HG02763 (cell line): Measurements from ENCODE around the gene GPR137B.
A peak's percentile ranks its signal among the peaks of the same experiment; 100 is the strongest.
"Not testable (repeated sequence)": the region's sequence is repeated elsewhere in the genome, so short reads cannot be mapped to it uniquely, and the experiment has no call there.

Source experiments
- ATAC-seq: cut with Tn5 transposase; IDR thresholded peaks from one replicate; pipeline ENCODE4 v1.9.1; 2021; ENCODE audit warnings: mild to moderate bottlenecking, moderate library complexity; ENCODE audit not compliant: unreplicated experiment

Gene GPR137B

GRCh38 chr1:236160540-236161127 lies 18.3 kb downstream of the GPR137B start:
- no peak for ATAC-seq

- ATAC-seq: no peak
Measured at GRCh38 chr1:236161230-236161629, 18.9 kb downstream of the GPR137B start.

DNA sequence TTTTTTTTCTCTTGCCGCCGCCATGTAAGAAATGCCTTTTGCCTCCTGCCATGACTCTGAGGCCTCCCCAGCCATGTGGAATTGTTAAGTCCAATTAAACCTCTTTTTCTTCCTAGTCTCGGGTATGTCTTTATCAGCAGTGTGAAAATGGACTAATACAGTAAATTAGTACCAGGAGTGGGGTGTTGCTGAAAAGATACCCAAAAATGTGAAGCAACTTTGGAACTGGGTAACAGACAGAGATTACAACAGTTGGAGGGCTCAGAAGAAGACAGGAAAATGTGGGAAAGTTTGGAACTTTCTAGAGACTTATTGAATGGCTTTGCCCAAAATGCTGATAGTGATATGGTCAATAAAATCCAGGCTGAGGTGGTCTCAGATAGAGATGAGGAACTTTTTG lies 19.4 kb downstream of the GPR137B start:
- not testable (repeated sequence) for ATAC-seq

GRCh38 chr1:236163463-236164153 lies 21.3 kb downstream of the GPR137B start:
- no peak for ATAC-seq

DNA sequence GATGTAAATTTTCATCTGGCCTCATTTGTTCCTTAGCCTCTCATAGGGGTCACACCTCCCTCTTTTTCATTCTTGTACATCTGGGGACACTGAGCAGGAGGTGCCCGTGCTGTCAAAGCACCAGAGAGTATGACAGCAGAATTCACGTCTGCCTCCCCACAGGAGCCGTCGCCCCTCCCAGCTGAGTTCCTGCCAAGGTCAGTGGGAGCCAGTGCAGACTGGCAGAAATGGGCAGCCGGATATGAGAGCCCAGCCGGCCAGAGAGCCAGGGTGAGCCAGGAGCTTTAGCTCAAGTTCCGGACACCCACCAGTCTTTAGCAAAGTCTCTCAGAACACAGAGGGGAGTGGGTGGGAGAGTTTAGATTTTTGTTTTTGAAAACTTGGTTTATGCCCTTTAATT lies 21.9 kb downstream of the GPR137B start:
- ATAC-seq: no peak

GRCh38 chr1:236165238-236165981 lies 23.1 kb downstream of the GPR137B start:
- no peak for ATAC-seq

DNA sequence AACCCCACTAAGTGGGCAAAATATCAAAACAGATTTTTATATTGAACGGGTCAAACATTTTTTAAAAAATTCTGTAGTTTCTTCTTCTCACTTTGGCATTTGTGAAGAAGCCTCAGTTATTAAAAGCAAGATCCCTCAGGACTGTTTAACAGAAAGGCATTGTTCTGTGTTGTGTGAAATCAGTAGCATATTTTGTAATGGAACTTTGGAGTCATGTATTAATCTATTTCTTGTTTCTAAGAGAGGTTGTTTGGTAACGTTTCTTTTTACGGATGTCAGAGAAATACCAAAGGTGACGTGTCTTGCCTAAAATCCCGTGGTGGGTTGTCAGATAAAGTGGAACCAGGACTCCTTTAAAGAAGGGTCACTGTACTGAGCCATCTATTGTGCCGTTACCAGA lies 23.7 kb downstream of the GPR137B start:
- ATAC-seq: no peak

- no peak for ATAC-seq
Measured at GRCh38 chr1:236167154-236167553, 24.8 kb downstream of the GPR137B start.

DNA sequence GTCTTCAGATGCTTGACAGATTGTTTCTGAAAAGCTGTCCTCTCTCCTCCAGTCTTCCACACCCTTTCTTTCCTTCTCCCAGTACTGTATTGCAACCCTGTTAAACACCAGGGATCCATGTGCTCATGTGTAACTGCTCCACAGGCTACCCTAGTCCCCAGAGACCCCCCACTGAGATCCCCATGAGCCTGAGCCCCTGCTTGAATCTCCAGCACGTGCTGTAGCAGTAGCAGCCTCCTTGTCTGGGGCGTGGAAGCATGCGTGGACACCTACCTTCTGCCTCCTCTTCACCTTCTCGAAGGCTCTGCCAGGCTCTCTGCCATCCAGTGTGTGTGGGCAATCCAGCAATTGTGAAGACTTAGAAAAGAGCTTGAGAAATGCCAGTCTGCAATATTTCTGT lies 25.2 kb downstream of the GPR137B start:
- no peak for ATAC-seq

GRCh38 chr1:236168716-236169429 lies 26.5 kb downstream of the GPR137B start:
- no peak for ATAC-seq

- ATAC-seq: no peak
Measured at GRCh38 chr1:236172041-236172579, 29.8 kb downstream of the GPR137B start.

GRCh38 chr1:236173174-236173767 lies 30.9 kb downstream of the GPR137B start:
- no peak for ATAC-seq

GRCh38 chr1:236175642-236176336 lies 33.5 kb downstream of the GPR137B start:
- peak; percentile 80 for ATAC-seq

GRCh38 chr1:236176337-236177336 lies 34.3 kb downstream of the GPR137B start:
- ATAC-seq: no peak

- no peak for ATAC-seq
Measured at GRCh38 chr1:236179634-236180033, 37.3 kb downstream of the GPR137B start.

DNA sequence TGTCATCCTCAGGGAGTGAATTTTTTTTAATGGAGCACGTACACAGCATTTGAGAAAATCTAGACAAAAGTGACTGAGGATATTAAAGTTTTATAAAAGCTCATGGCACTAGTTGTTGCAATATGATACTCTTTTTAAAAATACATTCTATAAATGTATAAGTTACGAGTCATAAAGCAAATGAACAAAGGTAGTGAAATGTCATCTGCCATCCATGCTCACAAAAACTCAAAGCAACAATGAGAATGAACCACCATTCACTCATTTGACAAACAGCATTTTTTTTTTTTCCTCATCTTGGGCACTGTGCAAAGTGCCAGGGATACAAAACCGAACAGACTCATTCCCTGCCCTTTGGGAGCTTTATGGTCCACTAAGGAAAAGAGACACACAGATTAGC lies 38.7 kb downstream of the GPR137B start:
- ATAC-seq: no peak

DNA sequence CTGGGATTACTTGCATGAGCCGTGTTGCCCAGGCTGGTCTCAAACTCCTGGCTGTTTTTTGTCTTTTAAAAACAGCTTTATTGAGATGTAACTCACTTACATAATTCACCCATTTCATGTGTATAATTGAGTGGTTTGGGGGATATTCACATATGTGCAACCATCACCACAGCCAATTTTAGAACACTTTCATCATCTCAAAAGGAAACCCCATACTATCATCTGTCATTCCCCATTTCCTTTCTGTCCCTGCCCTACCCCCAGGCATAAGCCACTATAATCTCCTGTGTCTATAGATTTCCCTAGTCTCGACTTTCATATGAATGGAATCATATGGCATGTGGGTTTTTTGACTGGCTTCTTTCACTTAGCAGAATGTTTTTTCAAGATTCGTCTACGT lies 43.3 kb downstream of the GPR137B start:
- no peak for ATAC-seq

- ATAC-seq: not testable (repeated sequence)
Measured at GRCh38 chr1:236186471-236186870, 44.1 kb downstream of the GPR137B start.

GRCh38 chr1:236188084-236188483 lies 45.7 kb downstream of the GPR137B start:
- not testable (repeated sequence) for ATAC-seq
